H9 (cell line): ENCODE measurements around the gene TNFRSF18. TPM values are rescaled to one million over a fixed set of nuclear protein-coding genes. Genes with fewer than 3 reads are reported as not detected.

ENCODE experiments used
- DNase-seq: peaks from one replicate; pipeline ENCODE4 v3.0.0-alpha.2; 2017
- H2AFZ ChIP-seq: one replicate; pipeline ENCODE4 v1.6.1; 2013; ENCODE audit warnings: mild to moderate bottlenecking, low read length, control low read depth, moderate library complexity
- H2AK5ac ChIP-seq: 2 replicates; pipeline ENCODE4 v1.6.1; 2013; ENCODE audit warnings: low read length, control low read depth, mixed read lengths; ENCODE audit not compliant: insufficient read length
- H2BK120ac ChIP-seq: one replicate; pipeline ENCODE4 v1.6.1; 2013; ENCODE audit warnings: low read depth, mild to moderate bottlenecking, low read length, control low read depth, inconsistent platforms; ENCODE audit not compliant: poor library complexity, severe bottlenecking
- H2BK12ac ChIP-seq: 2 replicates; pipeline ENCODE4 v1.6.1; 2013; ENCODE audit warnings: low read length, control low read depth, mixed read lengths, low read depth; ENCODE audit not compliant: insufficient read length
- H2BK15ac ChIP-seq: 2 replicates; pipeline ENCODE4 v1.6.1; 2013; ENCODE audit warnings: low read depth, low read length, control low read depth
- H2BK20ac ChIP-seq: one replicate; pipeline ENCODE4 v1.6.1; 2013; ENCODE audit warnings: low read depth, mild to moderate bottlenecking, low read length, control low read depth, inconsistent platforms; ENCODE audit not compliant: poor library complexity, severe bottlenecking
- H2BK5ac ChIP-seq: 2 replicates; pipeline ENCODE4 v1.6.1; 2013; ENCODE audit warnings: low read length, control low read depth, mixed read lengths; ENCODE audit not compliant: insufficient read length
- H3K14ac ChIP-seq: 2 replicates; pipeline ENCODE4 v1.6.1; 2013; ENCODE audit warnings: low read length, control low read depth; ENCODE audit not compliant: insufficient read depth
- H3K18ac ChIP-seq: 2 replicates; pipeline ENCODE4 v1.6.1; 2013; ENCODE audit warnings: low read depth, mild to moderate bottlenecking, mixed read lengths, low read length, control low read depth; ENCODE audit not compliant: insufficient read length
- H3K23ac ChIP-seq: 2 replicates; pipeline ENCODE4 v1.6.1; 2013; ENCODE audit warnings: low read length, control low read depth, mixed read lengths, low read depth; ENCODE audit not compliant: insufficient read length
- H3K23me2 ChIP-seq: 2 replicates; pipeline ENCODE4 v1.6.1; 2013; ENCODE audit warnings: low read depth, mild to moderate bottlenecking, mixed read lengths, low read length, control low read depth; ENCODE audit not compliant: insufficient read length, poor library complexity, severe bottlenecking
- H3K27ac ChIP-seq: 2 replicates; pipeline ENCODE4 v1.5.1; 2013; ENCODE audit warnings: low read length, control low read depth, mixed read lengths, low read depth; ENCODE audit not compliant: insufficient read length
- H3K27me3 ChIP-seq: 2 replicates; pipeline ENCODE4 v1.6.1; 2013; ENCODE audit warnings: low read length, control low read depth, inconsistent platforms; ENCODE audit not compliant: insufficient read depth
- H3K4ac ChIP-seq: 2 replicates; pipeline ENCODE4 v1.6.1; 2013; ENCODE audit warnings: low read depth, mild to moderate bottlenecking, control low read depth, inconsistent platforms, low read length, moderate library complexity
- H3K4me1 ChIP-seq: 2 replicates; pipeline ENCODE4 v1.6.1; 2013; ENCODE audit warnings: low read length, control low read depth, inconsistent platforms; ENCODE audit not compliant: insufficient read depth
- H3K4me2 ChIP-seq: 2 replicates; pipeline ENCODE4 v1.6.1; 2013; ENCODE audit warnings: low read length, control low read depth, mixed read lengths; ENCODE audit not compliant: insufficient read length, insufficient read depth
- H3K56ac ChIP-seq: 2 replicates; pipeline ENCODE4 v1.6.1; 2013; ENCODE audit warnings: low read depth, mild to moderate bottlenecking, mixed read lengths, low read length, control low read depth; ENCODE audit not compliant: insufficient read length
- H3K79me1 ChIP-seq: 2 replicates; pipeline ENCODE4 v1.6.1; 2013; ENCODE audit warnings: low read depth, mild to moderate bottlenecking, moderate library complexity, low read length, control low read depth, inconsistent platforms; ENCODE audit not compliant: insufficient read depth, poor library complexity, severe bottlenecking
- H3K79me2 ChIP-seq: 2 replicates; pipeline ENCODE4 v1.6.1; 2013; ENCODE audit warnings: low read length, control low read depth, inconsistent platforms; ENCODE audit not compliant: insufficient read depth
- H3K9ac ChIP-seq: 2 replicates; pipeline ENCODE4 v1.6.1; 2013; ENCODE audit warnings: low read length, control low read depth, mixed read lengths; ENCODE audit not compliant: insufficient read length; ENCODE audit errors: extremely low read depth
- H3K9me3 ChIP-seq: one replicate; pipeline ENCODE4 v1.6.1; 2013; ENCODE audit warnings: low read depth, low read length, inconsistent platforms; ENCODE audit not compliant: control insufficient read depth
- H3T11ph ChIP-seq: one replicate; pipeline ENCODE4 v1.6.1; 2013; ENCODE audit warnings: mild to moderate bottlenecking, low read length, control low read depth, inconsistent platforms
- H4K20me1 ChIP-seq: one replicate; pipeline ENCODE4 v1.6.1; 2013; ENCODE audit not compliant: control insufficient read depth, insufficient read length, insufficient read depth
- H4K5ac ChIP-seq: 2 replicates; pipeline ENCODE4 v1.6.1; 2013; ENCODE audit warnings: low read depth, mild to moderate bottlenecking, mixed read lengths, low read length, control low read depth; ENCODE audit not compliant: insufficient read length
- H4K8ac ChIP-seq: replicated peaks from 2 replicates; pipeline ENCODE4 v1.6.1; 2013; ENCODE audit warnings: low read length, control low read depth, mixed read lengths, low read depth; ENCODE audit not compliant: insufficient read length
- H4K91ac ChIP-seq: 2 replicates; pipeline ENCODE4 v1.6.1; 2013; ENCODE audit warnings: low read depth, mild to moderate bottlenecking, moderate library complexity, mixed read lengths, low read length, control low read depth; ENCODE audit not compliant: insufficient read length
- H3K27ac Mint-ChIP-seq, 3 experiments: 2 replicates in 2 of 3; 3 replicates in 1 of 3; pipeline ENCODE4 v1.8.0; 2020 to 2021; ENCODE audit warnings: mixed read lengths in 3 of 3, mild to moderate bottlenecking in 1 of 3, moderate library complexity in 1 of 3
- H3K27me3 Mint-ChIP-seq: 2 replicates; pipeline ENCODE4 v1.8.0; 2021; ENCODE audit warnings: low read depth, mild to moderate bottlenecking, moderate library complexity, mixed read lengths
- H3K36me3 Mint-ChIP-seq, 3 experiments: 2 replicates in 2 of 3; 3 replicates in 1 of 3; pipeline ENCODE4 v1.8.0; 2020 to 2021; ENCODE audit warnings: low read depth in 3 of 3, mixed read lengths in 3 of 3; ENCODE audit not compliant: insufficient read depth in 1 of 3
- H3K4me1 Mint-ChIP-seq, 2 experiments: 2 replicates each; pipeline ENCODE4 v1.8.0; 2020; ENCODE audit warnings: mixed read lengths in 2 of 2
- H3K4me3 Mint-ChIP-seq, 2 experiments: 2 replicates in 1 of 2; 3 replicates in 1 of 2; pipeline ENCODE4 v1.8.0; 2020 to 2021; ENCODE audit warnings: mild to moderate bottlenecking in 2 of 2, mixed read lengths in 2 of 2, moderate library complexity in 1 of 2
- H3K9me3 Mint-ChIP-seq, 2 experiments: 2 replicates in 1 of 2; 3 replicates in 1 of 2; pipeline ENCODE4 v1.8.0; 2020; ENCODE audit warnings: mild to moderate bottlenecking in 2 of 2, mixed read lengths in 2 of 2, moderate library complexity in 1 of 2
- CTCF ChIP-seq: fragments of 200-600 bp; sonication (generic); conservative IDR thresholded peaks from 3 replicates; pipeline ENCODE4 v1.8.0; 2021; ENCODE audit warnings: antibody characterized with exemption, mild to moderate bottlenecking
- total RNA-seq: library from RNA; stranded (reverse); gene quantifications from 2 replicates; pipeline ENCODE4 v1.2.1, GENCODE V29; 2021

The TNFRSF18 gene
- total RNA-seq, 1 experiment from 2014 or later, result 2.0 TPM

DNA sequence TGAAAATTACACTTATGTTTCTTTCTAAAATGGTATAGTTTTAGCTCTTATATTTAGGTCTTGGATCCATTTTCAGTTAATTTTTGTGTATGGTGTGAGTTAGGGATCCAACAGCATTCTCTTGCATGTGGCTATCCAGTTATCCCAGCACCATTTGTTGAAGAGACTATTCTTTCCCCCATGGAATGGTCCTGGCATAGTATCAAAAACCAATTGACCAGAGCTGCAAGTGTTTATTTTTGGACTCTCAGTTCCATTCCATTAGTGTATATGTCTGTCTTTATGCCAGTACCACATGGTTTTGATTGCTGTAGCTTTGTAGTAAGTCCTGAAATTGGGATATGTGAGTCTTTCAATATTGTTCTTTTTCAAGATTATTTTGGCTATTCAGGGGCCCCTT is 18.5 kb downstream of the TNFRSF18 start:
- H2AK5ac ChIP-seq, result no peak overlapping the region
- no peak overlapping the region for H3T11ph ChIP-seq
- no peaks in the 10 kb centered on the region for H3K4me1 ChIP-seq
- H3K4ac ChIP-seq, result no peak overlapping the region
- H2BK120ac ChIP-seq, result no peak overlapping the region
- H3K79me2 ChIP-seq, result no peaks in the 10 kb centered on the region
- H2AFZ ChIP-seq, result no peak overlapping the region
- H3K4me3 Mint-ChIP-seq, result no peak overlapping the region
- no peak overlapping the region for H2BK15ac ChIP-seq
- no peak overlapping the region for H3K27ac Mint-ChIP-seq
- H3K14ac ChIP-seq, result no peak overlapping the region
- H3K56ac ChIP-seq, result no peak overlapping the region
- peaks cover 22 to 25% of the 10 kb centered on the region in 2 experiments for H3K9me3 Mint-ChIP-seq
- no peak overlapping the region for H2BK12ac ChIP-seq
- DNase-seq, result no peak
- no peaks in the 10 kb centered on the region for H3K4me1 Mint-ChIP-seq
- no peak overlapping the region for H4K8ac ChIP-seq
- no peaks in the 10 kb centered on the region for H3K23me2 ChIP-seq
- no peak overlapping the region for H3K4me2 ChIP-seq
- no peak overlapping the region for H2BK5ac ChIP-seq
- no peaks in the 10 kb centered on the region for H3K27me3 ChIP-seq
- no peak overlapping the region for H2BK20ac ChIP-seq
- peaks cover 12% of the 10 kb centered on the region for H3K9me3 ChIP-seq
- peaks cover 0 to 11% (median 7%) of the 10 kb centered on the region in 3 experiments; a peak in 6 of 7 replicates for H3K36me3 Mint-ChIP-seq
- H4K91ac ChIP-seq, result no peak overlapping the region
- no peak for TF ChIP-seq CTCF
- no peak overlapping the region for H3K27ac ChIP-seq
- no peaks in the 10 kb centered on the region for H3K79me1 ChIP-seq
- no peak overlapping the region for H3K9ac ChIP-seq
- no peak overlapping the region for H3K23ac ChIP-seq
- no peak overlapping the region for H4K5ac ChIP-seq
- H3K27me3 Mint-ChIP-seq, result peaks cover 23% of the 10 kb centered on the region
- no peak overlapping the region for H3K18ac ChIP-seq
- no peaks in the 10 kb centered on the region for H4K20me1 ChIP-seq
